Esophagus squamous epithelium (tissue), 5 donors: ENCODE data around the gene CELSR1. TPM values are rescaled to one million over a fixed set of nuclear protein-coding genes. Genes with fewer than 3 reads are reported as not detected.

Experiments
- DNase-seq: peaks from one replicate; lab custom pipeline; 2025; lab: John Stamatoyannopoulos, UW
- H3K27ac ChIP-seq, 4 donors: fragments of 200-600 bp; sonication (generic); one replicate each; pipeline ENCODE4 v1.5.1; 2016 to 2019; ENCODE audit warnings: mild to moderate bottlenecking in 1 of 4
- H3K27me3 ChIP-seq, 4 donors: fragments of 200-600 bp; sonication (generic); 1 replicate in 3 of 4; 2 replicates in 1 of 4; pipeline versions ENCODE4 v1.5.1 to v1.6.0; 2017 to 2021; ENCODE audit warnings: antibody characterized with exemption in 1 of 4
- H3K36me3 ChIP-seq, 3 donors: fragments of 200-600 bp; sonication (generic); one replicate each; pipeline ENCODE4 v1.5.1; 2016 to 2019
- H3K4me1 ChIP-seq, 3 donors: fragments of 200-600 bp; sonication (generic); one replicate each; pipeline ENCODE4 v1.5.1; 2017 to 2019
- H3K4me3 ChIP-seq, 4 donors: fragments of 200-600 bp; sonication (generic); 1 replicate in 3 of 4; 2 replicates in 1 of 4; pipeline ENCODE4 v1.5.1; 2016 to 2019; ENCODE audit warnings: mild to moderate bottlenecking in 2 of 4, moderate library complexity in 1 of 4
- H3K9me3 ChIP-seq, 3 donors: fragments of 200-600 bp; sonication (generic); one replicate each; pipeline ENCODE4 v1.5.1; 2016 to 2019
- CTCF ChIP-seq, 6 experiments: fragments of 450-650 bp in 4 of 6; fragments of 200-600 bp in 2 of 6; sonication (generic) in 2 of 6; IDR thresholded peaks; one replicate each; pipeline ENCODE4 v1.5.1; 2016 to 2019; ENCODE audit warnings: antibody characterized with exemption in 6 of 6, mild to moderate bottlenecking in 4 of 6, moderate library complexity in 4 of 6
- POLR2A ChIP-seq, 4 donors: fragments of 450-650 bp; IDR thresholded peaks; one replicate each; pipeline ENCODE4 v1.6.1; 2017; ENCODE audit warnings: antibody characterized with exemption in 4 of 4, mild to moderate bottlenecking in 4 of 4, moderate library complexity in 3 of 4
- WGBS, 2 donors: methylation state at CpG; one replicate each; pipeline ENCODE4 v1.1.5; 2018; 5-methylcytosine and 5-hydroxymethylcytosine counted together
- intact Hi-C: fragments of 100-400 bp; cut with DNase I; formaldehyde crosslinking; loops from one replicate; pipeline ENCODE4 v1.15.0; 2022
- total RNA-seq, 4 donors: library from RNA; depleted of rRNA; stranded (reverse); fragments of >200 nt; gene quantifications; one replicate each; pipeline ENCODE4 v1.1.0, GENCODE V29; 2016
- donor health status: DM: yes; HTN: yes; CAD: no.

The CELSR1 gene
- total RNA-seq, 4 donors from 2014 or later = 38.7 to 50.6 (median 43.7) TPM

GRCh38 chr22:46536537-46537224 is 739 bp downstream of the CELSR1 start:
- peak overlapping the region; percentile 79 to 94 (median 90) for H3K27ac ChIP-seq
- 3% methylated on average over 22 of the region's 118 CpGs; no CpG with 5 or more reads in 1 of the 2 donors for WGBS, 2 donors
- DNase-seq = no peak
- H3K9me3 ChIP-seq = no peaks in the 10 kb centered on the region
- intact Hi-C loops = loop anchor here (10.0 kb wide), 2 partner anchors 82 to 412 kb away; no protein-coding TSS in a partner anchor
- no peak for TF ChIP-seq POLR2A (IDR thresholded peaks at IDR 0.05)
- TF ChIP-seq CTCF (IDR thresholded peaks at IDR 0.05) = no peak
- peaks cover 0 to 55% (median 0%) of the 10 kb centered on the region in 4 donors for H3K27me3 ChIP-seq
- H3K4me1 ChIP-seq = peaks cover 22 to 89% (median 32%) of the 10 kb centered on the region in 3 donors
- peak overlapping the region; percentile 53 to 72 (median 60) for H3K4me3 ChIP-seq
- H3K36me3 ChIP-seq = peaks cover 0 to 18% (median 0%) of the 10 kb centered on the region in 3 donors

- H3K36me3 ChIP-seq = peaks cover 0 to 18% (median 0%) of the 10 kb centered on the region in 3 donors
- H3K27me3 ChIP-seq = peaks cover 0 to 55% (median 0%) of the 10 kb centered on the region in 4 donors
- H3K27ac ChIP-seq = peak overlapping the region in 3 of 4 donors; percentile 88 to 94 (median 92)
- no peak for DNase-seq
- H3K4me1 ChIP-seq = peaks cover 22 to 89% (median 33%) of the 10 kb centered on the region in 3 donors
- 83 to 93% methylated on average over 20 to 30 of the region's 78 CpGs for WGBS, 2 donors
- TF ChIP-seq POLR2A (IDR thresholded peaks at IDR 0.05) = no peak
- TF ChIP-seq CTCF (IDR thresholded peaks at IDR 0.05) = no peak
- H3K9me3 ChIP-seq = no peaks in the 10 kb centered on the region
- intact Hi-C loops = loop anchor here (10.0 kb wide), 2 partner anchors 81 to 411 kb away; no protein-coding TSS in a partner anchor
- H3K4me3 ChIP-seq = peak overlapping the region; percentile 53 to 72 (median 60)
These were observed 1.4 kb downstream of the CELSR1 start for GRCh38 chr22:46535876-46536536.

- Histone ChIP-seq H3K36me3 (peaks cover 0 to 18% (median 0%) of the 10 kb centered on the region in 3 donors), H3K4me3 (no peak overlapping the region), H3K27ac (no peak overlapping the region), H3K9me3 (no peaks in the 10 kb centered on the region), H3K27me3 (peaks cover 0 to 52% (median 0%) of the 10 kb centered on the region in 4 donors), H3K4me1 (peaks cover 22 to 89% (median 38%) of the 10 kb centered on the region in 3 donors)
- intact Hi-C loops = loop anchor here (10.0 kb wide), 2 partner anchors 80 to 410 kb away; no protein-coding TSS in a partner anchor
- no peak for DNase-seq
- WGBS, 2 donors = 95% methylated on average over 14 to 19 of the region's 45 CpGs
- TF ChIP-seq POLR2A (IDR thresholded peaks at IDR 0.05) = no peak
- no peak for TF ChIP-seq CTCF (IDR thresholded peaks at IDR 0.05)
These were observed 2.4 kb downstream of the CELSR1 start for GRCh38 chr22:46534901-46535630.

- Histone ChIP-seq H3K27me3 (peaks cover 0 to 46% (median 0%) of the 10 kb centered on the region in 4 donors), H3K36me3 (peaks cover 0 to 18% (median 0%) of the 10 kb centered on the region in 3 donors), H3K27ac (no peak overlapping the region), H3K4me1 (peaks cover 19 to 83% (median 31%) of the 10 kb centered on the region in 3 donors), H3K9me3 (no peaks in the 10 kb centered on the region), H3K4me3 (no peak overlapping the region)
- WGBS, 2 donors = 96 to 97% methylated on average over 14 to 23 of the region's 30 CpGs
- no peak for DNase-seq
- intact Hi-C loops = loop anchor here (10.0 kb wide), 2 partner anchors 79 to 409 kb away; no protein-coding TSS in a partner anchor
- TF ChIP-seq POLR2A (IDR thresholded peaks at IDR 0.05) = no peak
- no peak for TF ChIP-seq CTCF (IDR thresholded peaks at IDR 0.05)
These were observed 3.1 kb downstream of the CELSR1 start for GRCh38 chr22:46534177-46534776.
